ENCODE data around the gene NLRP5. TPM values are rescaled to one million over a fixed set of nuclear protein-coding genes. Genes with fewer than 3 reads are reported as not detected.
A peak's percentile ranks its signal among the peaks of the same experiment; 100 is the strongest.

The NLRP5 gene
- total RNA-seq, 1 experiment from 2014 or later, result not detected

GRCh38 chr19:56101095-56101494 lies 114.5 kb downstream of the NLRP5 start:
- ATAC-seq, result no peak
- H3K9me2 ChIP-seq (replicated peaks; ENCODE audit: low read length), result no peaks in the 10 kb centered on the region
- H4K20me1 ChIP-seq (ENCODE audit: low read length), result peaks cover 39% of the 10 kb centered on the region
- no peak overlapping the region for H3K4me2 ChIP-seq (ENCODE audit: low read length)
- H3K9me3 ChIP-seq (ENCODE audit: low read length), result no peaks in the 10 kb centered on the region
- POLR2A ChIA-PET (ENCODE audit: unreplicated experiment), result no interaction called here
- H3K4me3 ChIP-seq (ENCODE audit: low read length), result no peak overlapping the region
- intact Hi-C loops (cut with micrococcal nuclease), result no loop called here
- H2AFZ ChIP-seq (ENCODE audit: low read length), result no peak overlapping the region
- no peaks in the 10 kb centered on the region for H3F3A ChIP-seq (ENCODE audit: low read length, unreplicated experiment)
- DNase-seq, result no peak
- no TSS peak for BruUV-seq (replicated peaks)
- peaks cover 34% of the 10 kb centered on the region for H3K36me3 ChIP-seq (ENCODE audit: low read depth, low read length)
- no peak overlapping the region for H3K27ac ChIP-seq (ENCODE audit: low read length)
- H3K79me2 ChIP-seq (ENCODE audit: low read length), result peaks cover 66% of the 10 kb centered on the region
- H3K9ac ChIP-seq (ENCODE audit: low read length), result no peak overlapping the region
- no peak for TF ChIP-seq EZH2phosphoT487 (IDR thresholded peaks at IDR 0.05; ENCODE audit: borderline replicate concordance, low read length)
- no peak for TF ChIP-seq CTCF (conservative IDR thresholded peaks at IDR 0.05; ENCODE audit: low read depth, low read length)
- no peak for TF ChIP-seq EZH2 (IDR thresholded peaks at IDR 0.05; ENCODE audit: low read length, unreplicated experiment)
- CTCF ChIA-PET, result no interaction called here
- H3K4me1 ChIP-seq (ENCODE audit: insufficient read depth, low read length), result no peaks in the 10 kb centered on the region
- H3K27me3 ChIP-seq (ENCODE audit: low read length), result no peaks in the 10 kb centered on the region

GRCh38 chr19:56101746-56102535 lies 115.4 kb downstream of the NLRP5 start:
- Histone ChIP-seq H3K36me3 (ENCODE audit: low read depth, low read length) (peaks cover 42% of the 10 kb centered on the region), H4K20me1 (ENCODE audit: low read length) (peaks cover 47% of the 10 kb centered on the region), H3K27me3 (ENCODE audit: low read length) (no peaks in the 10 kb centered on the region), H3K9ac (ENCODE audit: low read length) (no peak overlapping the region), H3K4me2 (ENCODE audit: low read length) (no peak overlapping the region), H2AFZ (ENCODE audit: low read length) (no peak overlapping the region), H3K9me3 (ENCODE audit: low read length) (no peaks in the 10 kb centered on the region), H3F3A (ENCODE audit: low read length, unreplicated experiment) (no peaks in the 10 kb centered on the region), H3K79me2 (ENCODE audit: low read length) (peaks cover 73% of the 10 kb centered on the region), H3K9me2 (replicated peaks; ENCODE audit: low read length) (no peaks in the 10 kb centered on the region), H3K4me1 (ENCODE audit: insufficient read depth, low read length) (no peaks in the 10 kb centered on the region), H3K4me3 (ENCODE audit: low read length) (no peak overlapping the region), H3K27ac (ENCODE audit: low read length) (no peak overlapping the region)
- intact Hi-C loops (cut with micrococcal nuclease), result no loop called here
- CTCF ChIA-PET, result no interaction called here
- TF ChIP-seq EZH2 (IDR thresholded peaks at IDR 0.05; ENCODE audit: low read length, unreplicated experiment) (no peak), CTCF (conservative IDR thresholded peaks at IDR 0.05; ENCODE audit: low read depth, low read length) (no peak), EZH2phosphoT487 (IDR thresholded peaks at IDR 0.05; ENCODE audit: borderline replicate concordance, low read length) (no peak)
- POLR2A ChIA-PET (ENCODE audit: unreplicated experiment), result no interaction called here
- DNase-seq, result no peak
- BruUV-seq (replicated peaks), result TSS peak; percentile 25
- no peak for ATAC-seq

GRCh38 chr19:56103027-56103614 lies 116.5 kb downstream of the NLRP5 start:
- no peak for ATAC-seq
- no peak overlapping the region for H2AFZ ChIP-seq (ENCODE audit: low read length)

More at GRCh38 chr19:56103027-56103614, 116.5 kb downstream of the NLRP5 start:
- intact Hi-C loops (cut with micrococcal nuclease), result no loop called here
- ChIA-PET CTCF (no interaction called here), POLR2A (ENCODE audit: unreplicated experiment) (no interaction called here)
- TF ChIP-seq CTCF (conservative IDR thresholded peaks at IDR 0.05; ENCODE audit: low read depth, low read length), result no peak
- no peak for TF ChIP-seq EZH2phosphoT487 (IDR thresholded peaks at IDR 0.05; ENCODE audit: borderline replicate concordance, low read length)
- no peak for TF ChIP-seq EZH2 (IDR thresholded peaks at IDR 0.05; ENCODE audit: low read length, unreplicated experiment)
- Histone ChIP-seq H3K4me3 (ENCODE audit: low read length) (no peak overlapping the region), H3K9me2 (replicated peaks; ENCODE audit: low read length) (no peaks in the 10 kb centered on the region), H3K9ac (ENCODE audit: low read length) (no peak overlapping the region), H3F3A (ENCODE audit: low read length, unreplicated experiment) (no peaks in the 10 kb centered on the region), H3K4me1 (ENCODE audit: insufficient read depth, low read length) (no peaks in the 10 kb centered on the region), H3K9me3 (ENCODE audit: low read length) (no peaks in the 10 kb centered on the region), H3K36me3 (ENCODE audit: low read depth, low read length) (peaks cover 33% of the 10 kb centered on the region), H3K4me2 (ENCODE audit: low read length) (no peak overlapping the region), H3K27me3 (ENCODE audit: low read length) (no peaks in the 10 kb centered on the region), H3K79me2 (ENCODE audit: low read length) (peaks cover 76% of the 10 kb centered on the region), H4K20me1 (ENCODE audit: low read length) (peaks cover 53% of the 10 kb centered on the region), H3K27ac (ENCODE audit: low read length) (no peak overlapping the region)
- DNase-seq, result no peak
- BruUV-seq (replicated peaks), result no TSS peak
